ENCODE data around the gene HAO2.
"Not testable (repeated sequence)": the region's sequence is repeated elsewhere in the genome, so short reads cannot be mapped to it uniquely, and the experiment has no call there.

HAO2 gene

DNA sequence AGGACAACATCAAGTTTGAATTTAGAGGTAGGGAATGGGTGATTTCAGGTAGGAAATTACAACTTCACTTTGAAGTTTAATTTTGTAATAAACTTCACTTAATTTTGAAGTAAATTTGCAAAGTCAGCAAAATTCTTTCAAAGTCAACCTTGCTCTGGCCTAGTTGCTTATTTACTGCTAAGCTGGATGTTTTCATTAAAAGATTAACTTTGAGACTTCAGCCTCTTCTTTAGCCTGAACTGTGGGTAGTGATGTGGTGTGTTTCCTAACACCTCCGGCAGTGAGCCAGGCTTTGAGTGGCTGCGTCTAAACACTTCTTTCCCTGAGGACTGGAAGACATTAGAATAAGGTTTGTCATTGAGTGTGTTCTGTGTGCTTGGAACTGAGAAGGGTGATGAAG, at the start of gene HAO2:
HAO2 (plus strand) TSS at position 232 of the 400 bp plus-strand sequence. CDS start 12,301 bp downstream, outside the sequence.
- DNase-seq, result no peak

DNA sequence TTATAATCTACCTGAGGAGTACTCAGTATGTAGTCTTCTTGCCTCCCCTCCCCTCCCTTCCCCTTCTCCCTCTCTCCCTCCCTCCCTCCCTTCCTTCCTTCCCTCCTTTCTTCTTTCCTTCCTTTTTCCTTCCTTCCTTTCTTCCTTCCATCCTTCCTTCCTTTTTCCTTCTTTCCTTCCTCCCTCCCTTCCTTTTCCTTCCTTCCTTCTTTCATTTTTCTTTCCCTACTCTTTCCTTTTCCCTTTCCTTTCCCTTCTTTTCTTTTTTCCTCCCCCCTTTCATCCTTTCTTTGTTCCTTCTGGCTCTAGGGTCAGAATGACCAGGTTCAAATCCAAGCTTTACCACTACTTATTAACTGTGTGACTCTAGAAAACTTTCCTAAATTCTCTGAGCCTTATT, 48.5 kb upstream of the HAO2 start:
- no peak for DNase-seq

DNA sequence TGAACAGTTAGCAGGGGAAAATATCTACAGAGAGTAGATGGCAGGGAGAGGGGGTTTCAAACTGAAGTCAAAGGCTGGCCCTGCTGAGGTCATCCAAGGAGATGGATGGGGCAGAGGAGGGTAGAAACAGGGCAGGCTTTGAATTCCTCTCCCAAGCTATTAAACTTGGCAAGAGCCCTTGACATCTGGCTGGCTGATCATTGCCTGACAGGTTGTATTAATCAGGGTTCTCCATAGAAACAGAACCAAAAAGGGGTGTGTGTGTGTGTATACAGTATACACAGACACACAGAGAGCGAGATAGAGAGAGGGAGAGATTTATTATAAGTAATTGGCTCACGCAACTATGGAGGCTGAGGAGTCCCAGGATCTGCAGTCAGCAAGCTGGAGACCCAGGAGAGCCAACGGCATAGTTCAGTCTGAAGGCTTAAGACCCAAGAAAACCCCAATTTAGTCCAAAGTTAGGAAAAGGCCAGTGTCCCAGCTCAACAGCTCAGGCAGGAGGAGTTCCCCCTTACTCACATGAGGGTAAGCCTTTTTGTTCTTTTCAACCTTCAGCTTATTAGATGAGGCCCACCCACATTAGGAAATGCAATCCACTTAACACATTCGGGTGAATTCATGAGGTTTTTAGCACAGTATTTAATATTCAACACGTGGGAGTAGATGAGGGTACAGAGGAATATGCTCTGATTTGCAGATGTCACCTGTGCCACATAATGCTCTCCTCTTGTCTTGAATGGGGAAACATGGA, 46.7 kb upstream of the HAO2 start:
- DNase-seq, result no peak

DNA sequence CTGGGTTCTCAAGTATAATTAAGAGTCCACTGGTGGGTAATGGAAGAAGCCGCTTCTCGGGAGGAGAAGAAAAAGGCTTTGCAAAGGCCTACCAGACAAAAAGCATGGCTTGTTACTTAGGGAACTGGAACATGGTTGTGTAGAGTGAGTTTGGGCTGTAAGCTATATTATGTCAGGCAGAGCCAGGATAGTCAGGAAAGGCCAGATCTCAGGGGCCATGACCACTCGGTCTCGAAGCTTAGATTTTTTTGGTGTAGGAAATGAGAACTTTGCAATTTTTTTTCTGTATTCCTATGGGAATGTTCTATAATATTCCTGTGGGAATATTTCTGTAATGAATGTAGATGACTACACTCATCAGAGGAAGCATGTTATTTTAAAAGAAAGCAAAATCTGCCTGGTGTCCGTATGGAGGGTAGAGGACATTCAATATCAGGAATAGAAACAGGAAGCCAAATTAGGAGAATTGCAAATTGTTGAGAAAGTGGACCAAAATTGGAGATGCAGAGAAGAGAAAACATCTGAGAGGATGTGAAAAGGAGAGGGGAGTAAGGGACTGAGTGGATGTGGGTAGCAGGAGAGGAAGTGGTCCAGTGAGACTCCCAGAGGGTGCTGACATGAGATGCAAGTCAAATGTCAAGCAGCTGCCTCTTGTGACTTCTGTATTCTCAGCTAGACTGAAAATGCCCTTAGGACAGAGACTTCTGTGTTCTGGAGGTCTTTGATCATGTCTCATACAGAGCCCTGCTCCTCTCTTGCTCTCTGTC, 45.2 kb upstream of the HAO2 start:
- no peak for DNase-seq

DNA sequence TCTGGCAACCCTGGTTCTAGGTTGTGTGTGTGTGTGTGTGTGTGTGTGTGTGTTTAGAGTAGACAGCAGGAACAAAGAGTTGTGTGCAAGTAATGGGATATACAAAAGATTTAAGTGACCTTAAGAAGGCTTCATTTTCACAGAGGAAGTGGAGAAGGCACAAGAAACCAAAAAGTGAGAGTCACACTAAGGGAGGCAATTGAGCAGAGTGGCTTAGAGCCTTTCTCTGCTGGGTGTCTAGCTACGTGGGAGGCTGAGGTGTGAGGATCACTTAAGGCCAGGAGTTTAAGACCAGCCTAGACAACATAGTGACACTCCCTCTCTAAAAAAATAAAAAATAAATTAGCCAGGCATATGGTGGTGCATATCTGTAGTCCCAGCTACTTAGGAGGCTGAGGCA, 44.4 kb upstream of the HAO2 start:
- DNase-seq, result no peak

DNA sequence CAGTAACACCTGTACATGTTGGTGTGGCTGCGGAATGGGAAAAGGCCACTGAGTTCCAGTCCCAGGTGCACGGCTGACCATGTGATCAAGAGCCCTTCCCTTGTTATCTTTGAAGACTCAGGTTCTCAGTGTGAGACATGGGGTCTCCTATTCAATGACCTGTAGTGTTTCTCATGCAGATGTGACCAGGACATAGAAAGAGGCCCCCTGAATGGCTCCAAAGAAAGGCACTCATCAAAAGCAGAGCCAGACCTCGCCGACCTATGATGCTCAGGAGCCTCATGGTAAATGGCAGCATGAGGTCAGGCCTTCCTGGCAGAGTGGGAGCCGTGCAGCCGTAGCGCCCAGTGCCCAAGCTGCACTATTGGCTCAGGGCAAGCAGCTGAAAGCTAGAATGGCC, 42.3 kb upstream of the HAO2 start:
- no peak for DNase-seq

DNA sequence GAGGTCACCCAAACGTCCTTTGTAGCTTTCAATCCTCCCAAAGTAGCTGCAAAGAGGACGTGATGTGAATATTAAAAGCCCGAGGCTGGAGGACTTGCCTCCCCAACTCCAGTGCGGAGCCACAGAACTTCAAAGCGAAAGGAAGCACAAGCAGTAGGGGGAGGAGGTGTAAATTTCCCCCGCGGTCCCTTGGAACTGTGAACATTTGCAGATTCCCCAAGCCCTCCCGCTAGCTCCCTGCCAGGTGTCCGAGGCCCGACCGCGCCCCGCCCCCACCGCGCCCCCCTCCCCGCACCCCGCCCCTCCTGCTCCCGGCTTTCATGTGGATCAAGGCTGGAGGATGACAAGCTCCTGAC, 41.5 kb upstream of the HAO2 start:
- DNase-seq, result no peak

DNA sequence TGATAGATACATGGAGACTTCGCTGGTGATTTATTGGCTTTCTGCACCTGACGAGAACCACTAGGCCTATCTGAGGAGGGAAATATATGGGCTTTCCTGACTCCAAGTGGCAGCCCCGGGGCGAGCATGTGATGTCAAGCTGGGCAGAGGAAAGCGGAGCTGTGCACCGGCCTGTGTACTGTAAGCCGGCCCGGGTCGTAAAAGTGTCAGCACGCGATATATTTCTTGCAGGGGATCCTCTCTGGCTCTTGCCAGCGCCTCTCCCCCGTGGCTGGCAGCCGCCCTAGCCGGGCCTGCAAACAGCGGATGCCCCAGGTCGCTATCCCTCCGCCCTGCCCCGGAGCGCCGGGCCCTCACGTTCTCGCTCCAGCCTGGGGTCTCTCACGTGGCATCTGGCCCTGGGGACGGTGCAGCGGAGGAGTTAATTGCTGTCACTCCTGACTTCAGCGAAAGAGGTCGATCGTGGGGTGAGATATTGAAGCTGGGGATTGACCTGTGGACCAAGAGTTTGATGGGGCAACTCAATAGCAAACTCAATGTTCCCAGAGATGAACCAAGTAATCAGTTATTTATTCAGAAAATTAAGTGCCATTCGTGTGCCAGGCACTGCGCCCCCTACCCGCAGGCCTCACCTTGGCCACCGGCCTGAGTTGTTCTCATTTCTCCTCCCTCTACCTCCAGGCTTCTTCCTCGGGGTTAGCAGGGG, 41.0 kb upstream of the HAO2 start:
- DNase-seq, result peak; percentile 19

DNA sequence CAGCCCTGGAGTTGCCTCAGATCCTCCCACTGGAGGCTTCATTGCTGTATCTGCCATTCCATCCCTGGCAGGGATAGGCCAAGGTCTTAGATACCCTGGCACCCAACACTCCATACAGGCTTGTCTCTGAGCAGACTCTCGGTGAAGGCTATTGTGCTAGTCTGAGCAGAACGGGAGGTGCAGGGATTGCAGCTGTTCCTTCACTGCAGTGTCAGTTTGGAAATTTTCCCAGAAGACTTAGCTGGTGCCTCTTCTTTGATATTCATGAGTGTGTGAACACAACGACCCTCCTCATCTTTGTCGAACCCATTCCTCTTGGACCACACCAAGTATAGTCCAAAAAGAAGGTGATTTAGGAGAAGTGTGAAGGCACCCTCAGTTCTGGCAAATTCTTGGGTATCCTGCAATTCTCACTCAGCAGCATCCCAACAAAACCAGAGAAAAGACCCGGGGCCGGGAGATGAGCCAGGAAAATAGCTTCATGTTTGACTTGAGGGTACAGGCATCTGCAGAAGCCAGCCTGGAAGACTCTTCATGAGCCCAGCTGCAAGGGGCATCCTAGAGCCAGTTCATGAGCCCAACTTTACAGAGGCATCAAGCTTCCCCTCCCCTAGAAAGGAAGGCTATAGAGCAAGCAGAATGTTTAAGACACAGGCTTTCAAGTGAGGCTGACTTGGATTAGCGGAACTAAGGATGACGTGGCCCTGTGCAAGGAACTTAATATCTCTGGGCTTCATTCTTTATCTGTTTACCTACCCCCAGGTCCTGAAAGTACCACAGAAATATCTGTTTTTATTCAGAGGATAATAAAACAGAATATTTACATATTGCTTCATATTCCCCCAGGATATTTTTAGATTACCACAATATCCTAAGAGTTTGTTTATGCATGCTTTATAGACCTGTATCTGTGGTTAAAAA, 38.8 kb upstream of the HAO2 start:
- DNase-seq, result no peak

DNA sequence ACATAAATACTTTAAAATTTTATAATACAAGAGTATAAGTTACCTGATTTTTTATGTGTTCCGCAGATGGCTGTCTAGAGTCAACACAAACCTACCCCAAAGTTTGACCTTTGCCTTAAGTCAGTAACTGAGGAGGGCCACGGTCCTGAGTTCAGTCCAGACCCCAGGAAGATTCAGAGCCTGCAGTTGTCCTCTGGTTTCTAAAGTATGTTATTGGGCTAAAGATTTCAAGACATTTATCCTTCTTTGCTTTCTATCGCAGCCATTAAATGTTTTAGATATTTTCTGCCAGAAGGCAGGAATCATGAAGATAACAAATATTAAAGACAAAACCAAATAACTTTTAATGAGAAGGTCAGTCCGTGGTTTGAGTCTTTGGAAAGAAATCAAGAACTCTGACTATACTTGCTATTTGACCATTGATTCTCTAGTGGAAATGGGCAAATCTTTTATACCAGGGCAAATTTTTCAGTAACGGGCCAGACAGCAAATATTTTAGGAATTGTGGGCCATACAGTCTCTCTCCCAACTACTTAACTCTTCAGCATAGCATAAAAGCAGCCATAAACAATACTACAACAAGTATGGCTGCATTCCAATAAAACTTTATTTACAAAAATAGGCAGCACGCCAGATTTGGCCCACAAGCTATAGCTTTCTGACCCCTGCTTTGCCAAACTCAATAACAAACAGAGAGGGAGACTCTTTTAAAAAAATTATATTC, 38.0 kb upstream of the HAO2 start:
- DNase-seq, result no peak

DNA sequence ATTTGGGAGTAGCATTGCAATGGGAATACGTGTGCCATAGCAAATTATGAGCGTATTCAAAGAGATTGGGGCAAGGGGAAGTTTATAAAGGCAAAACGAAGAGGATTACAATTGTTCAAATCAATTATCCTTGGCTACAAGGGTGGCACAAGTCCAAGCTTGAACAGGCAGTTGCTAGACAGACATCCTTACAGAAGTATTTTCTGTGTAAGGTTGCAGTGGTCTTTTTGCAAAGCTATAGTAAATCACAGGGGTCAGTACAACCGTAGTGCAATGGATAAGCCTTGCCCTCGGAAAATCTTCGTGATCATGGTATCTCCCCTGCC, 37.4 kb upstream of the HAO2 start:
- DNase-seq, result no peak

DNA sequence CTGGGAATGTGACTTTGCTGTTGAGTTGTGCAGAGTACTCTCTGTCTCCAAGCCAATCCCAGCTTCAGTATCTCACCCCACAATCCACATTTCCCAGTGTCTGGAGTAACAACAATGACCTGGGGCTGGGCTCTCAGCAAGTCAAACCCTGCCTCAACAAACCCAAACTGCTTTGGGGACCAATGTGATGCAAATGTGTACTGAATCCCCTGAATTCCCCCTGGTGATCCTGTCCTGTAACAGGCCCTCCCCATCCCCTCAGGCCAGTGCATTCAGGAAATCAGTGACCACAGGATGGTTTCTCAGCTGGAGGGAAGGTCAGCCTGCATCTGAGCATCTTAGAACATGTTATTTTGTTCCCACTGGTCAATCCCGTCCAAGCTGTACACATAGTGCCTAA, 36.7 kb upstream of the HAO2 start:
- no peak for DNase-seq

DNA sequence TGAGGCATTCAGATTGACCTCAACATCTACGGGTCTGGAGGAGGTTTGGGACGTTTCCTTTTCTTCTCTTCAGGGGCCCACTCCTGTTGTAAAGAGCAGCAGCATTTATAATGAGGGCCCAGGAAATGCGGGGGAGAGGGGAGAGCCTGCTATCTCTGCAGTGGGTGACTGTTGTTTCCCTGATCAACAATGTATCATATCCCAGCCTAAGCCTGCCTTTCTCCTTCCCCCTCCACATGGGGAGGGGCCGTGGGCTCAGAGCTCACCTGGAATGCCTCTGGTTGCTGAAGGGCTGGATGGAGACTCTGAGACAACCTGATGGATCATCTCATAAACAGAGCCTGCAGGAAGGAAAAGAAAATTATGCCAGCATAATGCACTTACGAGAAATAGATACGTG, 36.0 kb upstream of the HAO2 start:
- DNase-seq, result no peak

DNA sequence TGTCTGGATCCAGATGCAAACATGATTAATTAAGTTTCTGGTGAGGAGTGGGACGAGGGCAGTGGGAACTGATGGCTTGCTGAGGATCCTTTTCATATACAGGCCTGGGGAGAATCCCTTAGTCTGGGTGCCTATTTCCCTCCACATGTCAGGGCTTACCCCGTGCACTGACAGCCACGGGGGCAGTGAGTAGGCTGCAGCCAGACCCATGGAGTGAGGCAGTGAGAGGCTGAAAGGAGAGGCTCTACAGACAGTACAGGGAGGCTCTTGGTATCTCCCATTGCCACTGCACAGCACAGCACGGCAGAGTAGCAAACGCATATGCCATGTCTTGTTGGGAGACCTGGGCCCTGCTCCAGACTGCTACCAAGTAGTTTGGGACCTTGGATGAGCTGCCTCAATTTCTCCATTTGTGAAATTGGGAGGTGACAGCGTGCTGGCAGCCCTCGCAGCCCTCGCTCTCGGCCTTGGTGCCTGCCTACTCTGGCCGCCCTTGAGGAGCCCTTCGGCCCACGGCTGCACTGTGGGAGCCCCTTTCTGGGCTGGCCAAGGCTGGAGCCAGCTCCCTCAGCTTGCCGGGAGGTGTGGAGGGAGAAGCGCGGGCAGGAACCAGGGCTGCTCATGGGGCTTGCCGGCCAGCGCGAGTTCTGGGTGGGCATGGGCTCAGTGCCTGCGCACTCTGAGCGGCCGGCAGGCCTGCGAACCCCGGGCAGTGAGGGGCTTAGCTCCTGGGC, 35.3 kb upstream of the HAO2 start:
- no peak for DNase-seq

DNA sequence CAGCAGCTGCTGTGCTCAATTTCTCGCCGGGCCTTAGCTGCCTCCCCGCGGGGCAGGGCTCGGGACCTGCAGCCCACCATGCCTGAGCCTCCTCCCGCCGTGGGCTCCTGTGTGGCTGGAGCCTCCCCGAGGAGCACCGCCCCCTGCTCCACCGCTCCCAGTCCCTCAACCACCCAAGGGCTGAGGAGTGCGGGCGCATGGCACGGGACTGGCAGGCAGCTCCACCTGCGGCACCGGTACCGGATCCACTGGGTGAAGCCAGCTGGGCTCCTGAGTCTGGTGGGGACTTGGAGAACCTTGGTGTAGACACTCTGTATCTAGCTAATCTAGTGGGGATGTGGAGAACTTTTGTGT, 34.7 kb upstream of the HAO2 start:
- DNase-seq, result not testable (repeated sequence)

DNA sequence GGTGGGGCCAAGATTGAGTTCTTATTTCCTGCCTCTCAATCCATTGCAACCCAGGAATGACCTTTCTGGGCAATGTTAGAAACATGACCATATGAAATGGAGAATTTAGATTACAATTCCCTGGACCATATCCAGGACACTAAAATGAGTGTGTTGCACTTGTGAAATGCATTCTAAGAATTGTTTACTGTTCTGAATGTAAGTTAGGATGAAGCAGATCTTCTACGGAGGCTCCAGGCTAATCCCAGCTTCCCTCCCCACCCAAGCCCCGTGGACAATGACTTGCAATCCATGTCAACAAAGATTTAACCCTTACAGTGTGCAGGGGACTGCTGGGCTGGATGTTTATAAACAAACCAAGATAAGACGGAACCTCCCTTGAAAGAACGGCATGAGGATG, 31.7 kb upstream of the HAO2 start:
- DNase-seq, result no peak

DNA sequence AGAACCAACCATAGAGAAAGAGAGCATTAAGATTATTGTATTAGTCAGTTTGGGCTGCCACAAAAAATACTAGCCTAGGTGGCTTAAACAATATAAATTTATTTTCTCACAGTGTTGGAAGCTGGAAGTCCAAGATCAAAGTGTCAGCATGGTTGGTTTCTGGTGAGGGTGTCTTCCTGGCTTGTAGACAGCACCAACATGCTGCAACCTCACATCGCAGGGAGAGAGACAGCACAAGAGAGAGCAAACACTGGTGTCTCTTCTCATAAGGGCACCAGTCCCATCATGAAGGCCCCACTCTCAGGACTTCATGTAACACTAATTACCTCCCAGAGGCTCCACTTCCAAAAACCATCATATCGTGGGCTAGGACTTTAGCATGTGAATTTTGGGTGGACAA, 30.6 kb upstream of the HAO2 start:
- no peak for DNase-seq

DNA sequence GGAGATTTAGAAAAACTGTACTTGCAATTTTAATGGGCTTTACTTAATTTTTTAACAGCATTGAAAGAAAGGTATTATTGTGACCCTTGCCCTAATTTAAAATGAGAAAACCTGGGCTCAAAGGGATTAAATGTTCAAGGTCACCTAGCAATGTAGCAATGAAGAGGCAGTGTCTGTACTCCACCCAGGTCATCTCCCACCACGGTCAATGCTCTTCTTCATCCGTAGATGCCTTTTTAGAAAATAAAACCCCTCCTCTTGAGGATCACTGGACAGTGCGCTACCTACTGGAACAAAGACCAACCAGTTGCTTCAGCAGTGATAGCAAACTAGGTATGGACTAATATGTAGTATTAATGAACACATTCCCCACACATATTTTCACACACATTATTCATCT, 29.8 kb upstream of the HAO2 start:
- DNase-seq, result no peak

DNA sequence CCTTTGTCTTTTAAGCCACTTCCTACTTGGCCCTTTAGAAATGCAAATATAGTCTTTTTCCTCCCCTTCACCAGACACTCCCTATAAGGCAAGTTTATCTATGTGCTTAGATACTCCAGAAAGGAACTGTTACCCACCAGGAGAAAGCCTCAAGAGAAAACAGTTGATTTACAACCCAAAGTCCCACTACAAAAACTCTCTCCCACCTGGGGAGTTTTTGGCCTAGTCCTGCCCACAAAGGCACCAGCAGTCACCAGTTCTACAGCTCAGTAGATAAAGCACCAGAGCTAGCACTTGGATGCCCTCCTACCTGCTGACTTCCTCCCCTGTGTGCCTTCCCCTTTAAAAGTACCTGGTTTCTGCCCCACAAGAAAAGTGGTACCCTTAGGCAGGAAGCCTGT, 27.7 kb upstream of the HAO2 start:
- no peak for DNase-seq

DNA sequence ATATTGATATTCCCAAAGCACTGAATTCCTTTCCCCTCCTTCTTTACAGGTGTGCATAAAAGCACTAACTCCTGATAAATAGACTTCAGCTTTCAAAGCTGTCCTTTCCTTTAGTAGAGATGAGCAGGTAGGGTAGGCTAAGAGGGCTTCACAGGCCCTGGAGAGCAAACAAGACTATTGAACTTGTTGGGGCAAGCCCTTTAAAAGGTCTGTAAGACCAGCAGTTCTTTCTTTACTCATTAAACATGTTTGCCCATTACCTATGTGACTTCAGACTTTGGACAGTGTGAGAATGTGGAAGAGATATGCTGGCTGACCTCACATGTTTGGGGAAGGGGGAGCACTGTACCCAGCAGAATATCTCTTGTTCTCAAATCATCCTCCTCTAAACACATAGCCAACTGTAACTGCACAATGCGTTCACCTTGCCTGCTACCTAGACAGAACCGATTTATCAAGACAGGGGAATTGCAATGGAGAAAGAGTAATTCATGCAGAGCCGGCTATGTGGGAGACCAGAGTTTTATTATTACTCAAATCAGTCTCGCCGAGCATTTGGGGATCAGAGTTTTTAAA, 27.1 kb upstream of the HAO2 start:
- no peak for DNase-seq

DNA sequence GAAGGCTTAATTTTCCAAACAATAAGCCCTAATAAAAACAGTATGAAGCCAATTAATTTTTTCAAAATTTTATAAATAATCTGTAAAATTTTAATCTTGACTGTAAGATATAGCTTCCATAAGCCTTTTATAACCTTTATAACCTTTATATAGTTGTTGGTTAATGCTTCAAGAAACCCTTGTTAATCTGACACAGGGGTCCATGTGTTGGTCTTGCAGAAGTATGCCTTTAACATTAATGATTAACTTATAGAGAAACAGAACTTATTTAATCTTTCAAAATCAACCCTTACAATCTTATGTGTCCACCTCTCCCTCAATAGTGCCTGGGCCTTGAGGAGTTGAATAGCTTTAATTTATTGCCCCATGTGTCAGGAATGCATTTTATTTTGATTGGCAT, 23.2 kb upstream of the HAO2 start:
- no peak for DNase-seq

Data from stimulated activated CD4-positive, alpha-beta T cell treated with anti-CD3 and anti-CD28 coated beads, Interleukin-4, amount 100 ng/mL, for 24 hours (primary cell).